Measurements from ENCODE around the gene ACTR3C.

DNA sequence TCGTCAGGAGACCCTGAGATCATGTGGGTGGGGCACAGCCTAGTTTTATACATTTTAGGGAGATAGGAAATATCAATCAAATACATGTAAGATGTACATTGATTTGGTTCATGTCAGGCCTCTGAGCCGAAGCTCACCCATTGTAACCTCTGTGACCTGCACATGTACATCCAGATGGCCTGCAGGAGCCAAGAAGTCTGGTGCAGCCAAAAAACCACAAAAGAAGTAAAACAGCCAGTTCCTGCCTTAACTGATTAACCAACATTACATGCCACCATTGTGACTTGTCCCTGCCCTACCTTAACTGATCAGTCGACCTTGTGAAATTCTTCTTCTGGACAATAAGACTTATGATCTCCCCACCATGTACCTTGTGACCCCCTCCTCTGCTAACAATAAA, 16.2 kb downstream of the ACTR3C start:
- TF ChIP-seq POLR2A (IDR thresholded peaks at IDR 0.05; ENCODE audit: low read length) (no peak), GATA1 (IDR thresholded peaks at IDR 0.05; ENCODE audit: low read depth, low read length) (no peak)

Data from erythroblast (primary cell).